IPS-NIHi7 (cell line): ENCODE data around the gene CCHCR1.
"Not testable (repeated sequence)": the region's sequence is repeated elsewhere in the genome, so short reads cannot be mapped to it uniquely, and the experiment has no call there.

Source experiments
- DNase-seq: peaks from one replicate; pipeline ENCODE4 v3.0.0; 2012; ENCODE audit warnings: mixed read lengths; ENCODE audit errors: extremely low spot score

Gene CCHCR1

GRCh38 chr6:31180500-31180899, 22.9 kb upstream of the CCHCR1 start:
- DNase-seq: peak; percentile 72

- DNase-seq: no peak
Measured at GRCh38 chr6:31179896-31180295, 22.3 kb upstream of the CCHCR1 start.

GRCh38 chr6:31179042-31179386, 21.4 kb upstream of the CCHCR1 start:
- DNase-seq: no peak

GRCh38 chr6:31178143-31179041, 20.8 kb upstream of the CCHCR1 start:
- no peak for DNase-seq

GRCh38 chr6:31175971-31176370, 18.4 kb upstream of the CCHCR1 start:
- no peak for DNase-seq

GRCh38 chr6:31174378-31174777, 16.8 kb upstream of the CCHCR1 start:
- DNase-seq: no peak

GRCh38 chr6:31173406-31173805, 15.8 kb upstream of the CCHCR1 start:
- no peak for DNase-seq

GRCh38 chr6:31172973-31173384, 15.4 kb upstream of the CCHCR1 start:
- peak; percentile 82 for DNase-seq

- DNase-seq: peak; percentile 77
Measured at GRCh38 chr6:31171931-31172905, 14.6 kb upstream of the CCHCR1 start.

GRCh38 chr6:31170987-31171671, 13.5 kb upstream of the CCHCR1 start:
- DNase-seq: no peak

GRCh38 chr6:31170600-31170881, 12.9 kb upstream of the CCHCR1 start, which contains the start of gene POU5F1:
POU5F1 (minus strand) TSS chr6:31170682; CDS start chr6:31170620, 62 bp downstream.
- DNase-seq: peak; percentile 53

GRCh38 chr6:31169858-31170599, 12.4 kb upstream of the CCHCR1 start:
- DNase-seq: not testable (repeated sequence)

- DNase-seq: no peak
Measured at GRCh38 chr6:31169123-31169857, 11.7 kb upstream of the CCHCR1 start.

GRCh38 chr6:31168606-31169005, 11.0 kb upstream of the CCHCR1 start:
- DNase-seq: no peak

- no peak for DNase-seq
Measured at GRCh38 chr6:31165986-31166385, 8.4 kb upstream of the CCHCR1 start.

GRCh38 chr6:31165064-31165832, 7.6 kb upstream of the CCHCR1 start:
- DNase-seq: not testable (repeated sequence)

- not testable (repeated sequence) for DNase-seq
Measured at GRCh38 chr6:31164475-31165063, 7.0 kb upstream of the CCHCR1 start.

GRCh38 chr6:31163922-31164321, 6.3 kb upstream of the CCHCR1 start:
- no peak for DNase-seq

- DNase-seq: peak; percentile 42
Measured at GRCh38 chr6:31162463-31163165, 5.0 kb upstream of the CCHCR1 start.
